ENCODE measurements around the gene ETHE1. TPM values are rescaled to one million over a fixed set of nuclear protein-coding genes. Genes with fewer than 3 reads are reported as not detected.
A peak's percentile ranks its signal among the peaks of the same experiment; 100 is the strongest.

ETHE1 gene
- total RNA-seq, 4 donors from 2014 or later = 48.2 to 63.2 (median 55.9) TPM

DNA sequence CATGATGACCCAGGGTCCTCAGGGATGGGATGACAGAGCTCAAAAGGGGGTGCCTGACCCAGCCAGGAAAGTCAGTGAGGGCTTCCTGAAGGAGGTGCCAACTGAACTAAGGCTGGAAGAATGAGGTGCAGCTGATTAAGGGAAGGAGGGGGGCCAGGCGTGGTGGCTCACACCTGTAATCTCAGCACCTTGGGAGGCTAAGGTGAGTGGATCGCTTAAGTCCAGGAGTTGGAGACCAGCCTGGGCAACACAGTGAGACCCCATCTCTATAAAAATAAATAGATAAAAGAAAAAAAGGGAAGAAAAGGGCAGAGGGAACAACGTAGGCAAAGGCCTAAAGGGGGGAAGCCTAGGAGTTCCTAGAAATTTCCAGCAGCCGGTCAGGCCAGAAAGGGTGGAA is 52.5 kb downstream of the ETHE1 start:
- H3K4me3 ChIP-seq = peak overlapping the region; percentile 49 to 56 (median 52)
- peak overlapping the region; percentile 79 to 84 (median 84) for H3K27ac ChIP-seq (replicated peaks in 1 of 4)
- TF ChIP-seq POLR2A (IDR thresholded peaks at IDR 0.05; ENCODE audit: low read depth) = no peak
- no peak for TF ChIP-seq POLR2AphosphoS5 (IDR thresholded peaks at IDR 0.05)
- no peak for TF ChIP-seq EP300 (IDR thresholded peaks at IDR 0.05)
- TF ChIP-seq, protein P1, sequence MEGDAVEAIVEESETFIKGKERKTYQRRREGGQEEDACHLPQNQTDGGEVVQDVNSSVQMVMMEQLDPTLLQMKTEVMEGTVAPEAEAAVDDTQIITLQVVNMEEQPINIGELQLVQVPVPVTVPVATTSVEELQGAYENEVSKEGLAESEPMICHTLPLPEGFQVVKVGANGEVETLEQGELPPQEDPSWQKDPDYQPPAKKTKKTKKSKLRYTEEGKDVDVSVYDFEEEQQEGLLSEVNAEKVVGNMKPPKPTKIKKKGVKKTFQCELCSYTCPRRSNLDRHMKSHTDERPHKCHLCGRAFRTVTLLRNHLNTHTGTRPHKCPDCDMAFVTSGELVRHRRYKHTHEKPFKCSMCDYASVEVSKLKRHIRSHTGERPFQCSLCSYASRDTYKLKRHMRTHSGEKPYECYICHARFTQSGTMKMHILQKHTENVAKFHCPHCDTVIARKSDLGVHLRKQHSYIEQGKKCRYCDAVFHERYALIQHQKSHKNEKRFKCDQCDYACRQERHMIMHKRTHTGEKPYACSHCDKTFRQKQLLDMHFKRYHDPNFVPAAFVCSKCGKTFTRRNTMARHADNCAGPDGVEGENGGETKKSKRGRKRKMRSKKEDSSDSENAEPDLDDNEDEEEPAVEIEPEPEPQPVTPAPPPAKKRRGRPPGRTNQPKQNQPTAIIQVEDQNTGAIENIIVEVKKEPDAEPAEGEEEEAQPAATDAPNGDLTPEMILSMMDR (IDR thresholded peaks at IDR 0.05) = no peak
- H3K4me1 ChIP-seq = peaks cover 11 to 26% (median 16%) of the 10 kb centered on the region in 4 donors
- H3K27me3 ChIP-seq = no peaks in the 10 kb centered on the region
- H3K9me3 ChIP-seq = no peaks in the 10 kb centered on the region
- peaks cover 0 to 18% (median 0%) of the 10 kb centered on the region in 4 donors for H3K36me3 ChIP-seq
- DNase-seq (ENCODE audit: extremely low spot score) = no peak
- 56% methylated on average over 4 of the region's 4 CpGs for WGBS
- intact Hi-C loops (cut with DNase I) = no loop called here

DNA sequence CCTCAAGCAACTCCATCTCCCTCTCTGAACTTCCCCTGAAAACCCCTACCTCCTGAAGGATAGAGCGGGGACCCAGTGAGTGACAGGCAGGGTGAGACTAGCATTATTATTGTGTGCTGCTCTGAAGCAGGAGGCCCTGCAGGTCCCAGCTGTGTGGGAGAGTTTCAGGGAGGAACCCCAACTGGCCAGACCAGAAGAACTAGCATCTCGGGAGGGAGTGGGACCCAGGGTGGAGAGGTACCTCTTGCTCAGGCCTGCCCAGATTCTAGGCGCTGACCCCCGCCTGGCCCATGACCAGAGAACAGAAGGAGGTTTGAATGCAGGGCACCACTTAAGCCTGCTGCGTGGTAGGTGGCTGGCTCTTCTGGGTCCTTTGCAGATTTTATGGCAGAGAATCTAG is 55.9 kb downstream of the ETHE1 start:
- Histone ChIP-seq H3K27me3 (no peaks in the 10 kb centered on the region), H3K36me3 (no peaks in the 10 kb centered on the region), H3K4me1 (peaks cover 11 to 19% (median 16%) of the 10 kb centered on the region in 4 donors), H3K27ac (replicated peaks in 1 of 4) (no peak overlapping the region), H3K9me3 (no peaks in the 10 kb centered on the region), H3K4me3 (no peak overlapping the region)
- DNase-seq (ENCODE audit: extremely low spot score) = no peak
- WGBS = 100% methylated on average over 2 of the region's 5 CpGs
- TF ChIP-seq POLR2A (IDR thresholded peaks at IDR 0.05; ENCODE audit: low read depth) (no peak), POLR2AphosphoS5 (IDR thresholded peaks at IDR 0.05) (no peak), EP300 (IDR thresholded peaks at IDR 0.05) (no peak)
- TF ChIP-seq, protein P1 (IDR thresholded peaks at IDR 0.05) = no peak
- intact Hi-C loops (cut with DNase I) = no loop called here

DNA sequence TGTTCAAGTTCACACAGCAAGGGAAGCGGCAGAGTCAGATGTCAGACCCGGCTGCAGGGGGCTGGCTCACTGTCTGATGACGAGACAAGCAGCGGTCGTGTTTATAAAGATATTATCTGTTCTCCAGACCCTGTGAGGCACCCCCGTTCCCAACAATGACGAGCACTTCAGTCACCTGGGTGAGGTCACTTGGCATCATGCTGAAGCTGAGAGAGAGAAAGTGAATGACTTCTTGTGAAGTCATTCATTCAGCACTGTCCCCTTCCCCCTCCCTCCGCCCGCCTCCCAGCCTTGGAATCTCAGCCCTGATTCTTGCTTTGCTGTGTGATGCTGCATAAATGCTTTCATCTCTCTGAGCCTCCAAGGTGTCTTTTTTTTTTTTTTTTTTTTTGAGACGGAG is 56.7 kb downstream of the ETHE1 start:
- intact Hi-C loops (cut with DNase I) = no loop called here
- H3K27ac ChIP-seq (replicated peaks in 1 of 4) = no peak overlapping the region
- no peaks in the 10 kb centered on the region for H3K36me3 ChIP-seq
- H3K27me3 ChIP-seq = no peaks in the 10 kb centered on the region
- no peak overlapping the region for H3K4me3 ChIP-seq
- WGBS = 72% methylated on average over 10 of the region's 10 CpGs
- no peaks in the 10 kb centered on the region for H3K9me3 ChIP-seq
- no peak for DNase-seq (ENCODE audit: extremely low spot score)
- peaks cover 7 to 17% (median 15%) of the 10 kb centered on the region in 4 donors for H3K4me1 ChIP-seq
- TF ChIP-seq POLR2AphosphoS5 (IDR thresholded peaks at IDR 0.05) (no peak), EP300 (IDR thresholded peaks at IDR 0.05) (no peak), POLR2A (IDR thresholded peaks at IDR 0.05; ENCODE audit: low read depth) (no peak)
- TF ChIP-seq, protein P1 (IDR thresholded peaks at IDR 0.05) = no peak

DNA sequence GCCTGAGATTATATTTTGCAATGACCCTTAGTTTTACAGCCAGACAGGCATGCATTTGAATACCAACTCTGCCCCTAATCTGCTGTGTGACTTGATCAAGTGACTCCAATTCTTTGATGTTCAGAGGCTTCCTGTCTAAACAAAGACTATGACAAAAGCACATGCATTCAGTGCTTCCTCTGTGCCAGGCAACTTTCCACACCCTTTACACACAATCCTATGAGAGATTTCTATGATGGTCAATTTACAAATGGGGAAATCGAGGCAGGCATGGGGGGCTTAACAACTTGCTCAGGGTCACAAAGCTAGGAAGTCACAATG is 57.9 kb downstream of the ETHE1 start:
- no peaks in the 10 kb centered on the region for H3K27me3 ChIP-seq
- DNase-seq (ENCODE audit: extremely low spot score) = no peak
- H3K36me3 ChIP-seq = no peaks in the 10 kb centered on the region
- H3K4me3 ChIP-seq = no peak overlapping the region
- no peak overlapping the region for H3K27ac ChIP-seq (replicated peaks in 1 of 4)
- H3K4me1 ChIP-seq = peaks cover 6 to 18% (median 17%) of the 10 kb centered on the region in 4 donors
- WGBS = 70% methylated on average over 1 of the region's 1 CpG
- TF ChIP-seq POLR2A (IDR thresholded peaks at IDR 0.05; ENCODE audit: low read depth) (no peak), EP300 (IDR thresholded peaks at IDR 0.05) (no peak), POLR2AphosphoS5 (IDR thresholded peaks at IDR 0.05) (no peak)
- TF ChIP-seq, protein P1 (IDR thresholded peaks at IDR 0.05) = no peak
- intact Hi-C loops (cut with DNase I) = no loop called here
- no peaks in the 10 kb centered on the region for H3K9me3 ChIP-seq
